Activated CD8-positive, alpha-beta T cell treated with anti-CD3 and anti-CD28 coated beads for 36 hours (primary cell): ENCODE measurements around the gene RPL35. TPM values are rescaled to one million over a fixed set of nuclear protein-coding genes. Genes with fewer than 3 reads are reported as not detected.

ENCODE experiments used
- ATAC-seq: fragments of 200-7000 bp; cut with Tn5 transposase; one replicate; pipeline ENCODE4 v1.10.0; 2021; ENCODE audit warnings: mild to moderate bottlenecking, moderate library complexity
- CTCF ChIA-PET: fragments of 350-600 bp; sonication (Branson Sonifier 250); formaldehyde crosslinking; loops from one replicate; lab custom pipeline; 2021; ENCODE audit warnings: antibody characterized with exemption; lab: Charles Lee
- POLR2A ChIA-PET: fragments of 350-600 bp; sonication (Branson Sonifier 250); formaldehyde crosslinking; loops from one replicate; lab custom pipeline; 2021; ENCODE audit warnings: antibody characterized with exemption; lab: Charles Lee
- DNase-seq: peaks from one replicate; pipeline ENCODE4 v3.0.0-alpha.2; 2020
- H3K27ac Mint-ChIP-seq: one replicate; pipeline ENCODE4 v1.8.0; 2021; ENCODE audit warnings: mild to moderate bottlenecking, mixed read lengths
- H3K27me3 Mint-ChIP-seq: one replicate; pipeline ENCODE4 v1.8.0; 2021; ENCODE audit warnings: mixed read lengths
- H3K36me3 Mint-ChIP-seq: one replicate; pipeline ENCODE4 v1.8.0; 2021; ENCODE audit warnings: low read depth, mixed read lengths
- H3K4me1 Mint-ChIP-seq: one replicate; pipeline ENCODE4 v1.8.0; 2021; ENCODE audit warnings: low read depth, mixed read lengths
- H3K4me3 Mint-ChIP-seq: one replicate; pipeline ENCODE4 v1.8.0; 2021; ENCODE audit warnings: mild to moderate bottlenecking, moderate library complexity, mixed read lengths
- H3K9me3 Mint-ChIP-seq: one replicate; pipeline ENCODE4 v1.8.0; 2021; ENCODE audit warnings: mixed read lengths
- intact Hi-C: fragments of 100-400 bp; cut with micrococcal nuclease; formaldehyde crosslinking; loops from one replicate; pipeline ENCODE4 v1.10.0; 2022
- total RNA-seq, 2 experiments: library from RNA; stranded (reverse); gene quantifications; one replicate each; pipeline ENCODE4 v1.2.3, GENCODE V29; 2021
- TF ChIP-seq, protein P1 (sequence below): fragments of 200-600 bp; IDR thresholded peaks from one replicate; pipeline ENCODE4 v1.8.0; 2022; ENCODE audit warnings: antibody characterized with exemption, mild to moderate bottlenecking

The RPL35 gene
- total RNA-seq, 2 experiments from 2014 or later, result 2,301 to 2,341 TPM

DNA sequence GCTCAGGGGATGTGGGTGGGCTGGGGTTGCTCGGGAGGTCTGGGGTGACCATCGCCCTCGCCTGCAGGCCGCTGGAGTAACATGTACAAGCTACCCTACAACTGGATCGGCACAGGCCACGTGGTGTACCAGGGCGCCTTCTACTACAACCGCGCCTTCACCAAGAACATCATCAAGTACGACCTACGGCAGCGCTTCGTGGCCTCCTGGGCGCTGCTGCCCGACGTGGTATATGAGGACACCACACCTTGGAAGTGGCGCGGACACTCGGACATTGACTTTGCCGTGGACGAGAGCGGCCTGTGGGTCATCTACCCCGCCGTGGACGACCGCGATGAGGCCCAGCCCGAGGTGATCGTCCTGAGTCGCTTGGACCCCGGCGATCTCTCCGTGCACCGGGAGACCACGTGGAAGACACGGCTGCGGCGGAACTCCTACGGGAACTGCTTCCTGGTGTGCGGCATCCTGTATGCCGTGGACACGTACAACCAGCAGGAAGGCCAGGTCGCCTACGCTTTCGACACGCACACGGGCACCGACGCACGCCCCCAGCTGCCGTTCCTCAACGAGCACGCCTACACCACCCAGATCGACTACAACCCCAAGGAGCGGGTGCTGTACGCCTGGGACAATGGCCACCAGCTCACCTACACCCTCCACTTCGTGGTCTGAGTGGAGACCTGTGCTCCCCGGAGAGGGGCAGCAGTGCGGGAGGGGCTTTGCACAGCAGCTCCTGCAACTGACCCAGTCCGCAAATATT, 51.8 kb downstream of the RPL35 start:
- DNase-seq (no peak), ATAC-seq (no peak)
- Mint-ChIP-seq H3K4me1 (no peaks in the 10 kb centered on the region), H3K36me3 (no peaks in the 10 kb centered on the region), H3K9me3 (no peaks in the 10 kb centered on the region), H3K27me3 (peaks cover 3% of the 10 kb centered on the region), H3K4me3 (no peak overlapping the region), H3K27ac (no peak overlapping the region)
- ChIA-PET POLR2A (no interaction called here), CTCF (no interaction called here)
- TF ChIP-seq, protein P1, sequence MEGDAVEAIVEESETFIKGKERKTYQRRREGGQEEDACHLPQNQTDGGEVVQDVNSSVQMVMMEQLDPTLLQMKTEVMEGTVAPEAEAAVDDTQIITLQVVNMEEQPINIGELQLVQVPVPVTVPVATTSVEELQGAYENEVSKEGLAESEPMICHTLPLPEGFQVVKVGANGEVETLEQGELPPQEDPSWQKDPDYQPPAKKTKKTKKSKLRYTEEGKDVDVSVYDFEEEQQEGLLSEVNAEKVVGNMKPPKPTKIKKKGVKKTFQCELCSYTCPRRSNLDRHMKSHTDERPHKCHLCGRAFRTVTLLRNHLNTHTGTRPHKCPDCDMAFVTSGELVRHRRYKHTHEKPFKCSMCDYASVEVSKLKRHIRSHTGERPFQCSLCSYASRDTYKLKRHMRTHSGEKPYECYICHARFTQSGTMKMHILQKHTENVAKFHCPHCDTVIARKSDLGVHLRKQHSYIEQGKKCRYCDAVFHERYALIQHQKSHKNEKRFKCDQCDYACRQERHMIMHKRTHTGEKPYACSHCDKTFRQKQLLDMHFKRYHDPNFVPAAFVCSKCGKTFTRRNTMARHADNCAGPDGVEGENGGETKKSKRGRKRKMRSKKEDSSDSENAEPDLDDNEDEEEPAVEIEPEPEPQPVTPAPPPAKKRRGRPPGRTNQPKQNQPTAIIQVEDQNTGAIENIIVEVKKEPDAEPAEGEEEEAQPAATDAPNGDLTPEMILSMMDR, result no peak
- intact Hi-C loops, result no loop called here

DNA sequence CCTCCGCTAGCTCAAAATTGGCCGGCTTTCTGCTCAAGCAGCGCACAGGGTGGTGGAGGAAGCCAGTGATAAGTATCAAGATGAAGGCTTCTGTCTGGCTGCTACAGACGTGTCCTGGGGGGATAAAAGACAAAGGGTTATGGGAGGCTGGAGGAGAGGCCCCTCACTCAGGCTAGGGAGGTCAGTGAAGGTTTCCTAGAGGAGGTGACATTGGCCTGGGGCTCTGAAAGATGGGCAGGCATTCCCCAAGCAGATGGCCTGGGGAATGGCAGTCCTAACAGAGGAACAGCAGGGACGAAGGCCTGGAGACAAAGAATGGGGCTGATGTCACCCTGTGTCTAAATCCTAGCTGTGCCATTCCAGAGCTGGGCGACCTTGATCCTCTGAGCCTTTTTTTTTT, 52.5 kb downstream of the RPL35 start:
- Mint-ChIP-seq H3K27me3 (peaks cover 4% of the 10 kb centered on the region), H3K4me1 (no peaks in the 10 kb centered on the region), H3K36me3 (no peaks in the 10 kb centered on the region), H3K27ac (no peak overlapping the region), H3K9me3 (no peaks in the 10 kb centered on the region), H3K4me3 (no peak overlapping the region)
- ATAC-seq, result no peak
- no peak for DNase-seq
- ChIA-PET CTCF (no interaction called here), POLR2A (interaction anchor here (1.0 kb wide), 1 partner anchor 34 kb away, joined by 3 read pairs; no protein-coding TSS in a partner anchor)
- intact Hi-C loops, result no loop called here
- TF ChIP-seq, protein P1, result no peak

DNA sequence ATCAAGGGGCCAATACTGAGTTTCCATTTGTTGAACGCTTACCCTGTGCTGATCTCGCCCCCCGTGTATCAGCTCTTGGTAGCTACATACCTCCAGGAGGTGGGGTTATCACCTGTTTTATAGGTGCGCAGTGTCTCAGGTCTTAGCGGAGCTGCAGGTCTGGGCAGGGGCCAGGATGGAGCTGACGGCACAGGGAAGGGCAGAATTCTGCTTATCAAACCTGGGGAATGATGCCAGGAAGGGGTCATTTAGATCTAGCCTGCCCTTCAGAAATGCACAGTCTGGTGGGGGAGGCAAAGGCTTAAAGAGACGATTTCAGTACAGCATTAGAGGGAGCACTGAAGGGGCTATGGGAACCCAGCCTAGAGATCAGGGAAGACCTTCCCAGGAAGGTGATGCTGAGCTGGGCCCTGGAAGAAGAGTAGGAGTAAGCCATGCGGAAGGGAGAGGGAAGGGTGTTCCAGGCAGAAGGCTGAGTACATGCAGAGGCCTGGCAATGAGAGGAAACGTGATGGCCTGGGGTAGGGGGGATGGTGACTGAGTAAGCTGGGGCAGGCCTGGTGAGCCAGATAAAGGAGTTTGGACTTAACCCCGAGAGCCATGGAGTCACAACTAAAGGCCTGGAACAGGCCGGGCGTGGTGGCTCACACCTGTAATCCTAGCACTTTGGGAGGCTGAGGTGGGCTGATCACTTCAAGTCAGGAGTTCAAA, 53.4 kb downstream of the RPL35 start:
- TF ChIP-seq, protein P1, result no peak
- ChIA-PET CTCF (no interaction called here), POLR2A (interaction anchor here (1.0 to 1.1 kb wide), 2 partner anchors 12 to 34 kb away, joined by 3 read pairs; no protein-coding TSS in a partner anchor)
- ATAC-seq (no peak), DNase-seq (no peak)
- Mint-ChIP-seq H3K27ac (no peak overlapping the region), H3K4me1 (no peaks in the 10 kb centered on the region), H3K4me3 (no peak overlapping the region), H3K36me3 (no peaks in the 10 kb centered on the region), H3K27me3 (peaks cover 4% of the 10 kb centered on the region), H3K9me3 (no peaks in the 10 kb centered on the region)
- intact Hi-C loops, result no loop called here

Other genes with a start within 250 kb of the RPL35 start
- 1 to 10 TPM in 1 of 2 experiments, under 1 TPM in 1; 0.74 to 1.1 TPM for gene NR6A1, start 90.6 kb downstream of the RPL35 start, total RNA-seq
- not detected for gene OLFML2A, start 84.8 kb downstream of the RPL35 start, total RNA-seq
- gene WDR38, start 8.5 kb downstream of the RPL35 start, total RNA-seq, result not detected
- 10 to 100 TPM; 72.7 to 73.9 TPM for gene ARPC5L, start 173 bp upstream of the RPL35 start, total RNA-seq
- 10 to 100 TPM; 20.9 to 21.6 TPM for gene GOLGA1, start 79.1 kb upstream of the RPL35 start, total RNA-seq